Islet precursor cell (in vitro differentiated cells): ENCODE data around the gene CTF1.

Source experiments
- DNase-seq: peaks from one replicate; pipeline ENCODE4 v3.0.0-alpha.2; 2018

CTF1 gene

GRCh38 chr16:30912794-30913412 is 16.5 kb downstream of the CTF1 start:
- DNase-seq = no peak

- DNase-seq = no peak
Measured at GRCh38 chr16:30914830-30915229, 18.4 kb downstream of the CTF1 start.

- no peak for DNase-seq
Measured at GRCh38 chr16:30918614-30919013, 22.2 kb downstream of the CTF1 start.

GRCh38 chr16:30920891-30921290 is 24.5 kb downstream of the CTF1 start:
- DNase-seq = no peak

GRCh38 chr16:30921459-30921747 is 25.0 kb downstream of the CTF1 start:
- no peak for DNase-seq

GRCh38 chr16:30921748-30922419 is 25.5 kb downstream of the CTF1 start:
- DNase-seq = peak; percentile 97

- peak; percentile 100 for DNase-seq
Measured at GRCh38 chr16:30922420-30922959, 26.1 kb downstream of the CTF1 start.

GRCh38 chr16:30922960-30923535 is 26.6 kb downstream of the CTF1 start:
- DNase-seq = peak; percentile 100

- DNase-seq = no peak
Measured at GRCh38 chr16:30923554-30924075, 27.2 kb downstream of the CTF1 start, which contains the start of gene FBXL19. FBXL19 (plus strand) TSS chr16:30923572; CDS start chr16:30925755, 2,183 bp downstream.

GRCh38 chr16:30924076-30924912 is 27.9 kb downstream of the CTF1 start:
- DNase-seq = peak; percentile 71

GRCh38 chr16:30924913-30925631 is 28.7 kb downstream of the CTF1 start:
- DNase-seq = no peak

GRCh38 chr16:30925632-30925987 is 29.2 kb downstream of the CTF1 start:
- DNase-seq = no peak

- DNase-seq = no peak
Measured at GRCh38 chr16:30925995-30926811, 29.8 kb downstream of the CTF1 start.

- DNase-seq = no peak
Measured at GRCh38 chr16:30926937-30927788, 30.7 kb downstream of the CTF1 start.

- DNase-seq = peak; percentile 96
Measured at GRCh38 chr16:30927789-30928378, 31.5 kb downstream of the CTF1 start.

GRCh38 chr16:30928390-30928789 is 32.0 kb downstream of the CTF1 start:
- DNase-seq = no peak

- DNase-seq = no peak
Measured at GRCh38 chr16:30929167-30929566, 32.8 kb downstream of the CTF1 start.

GRCh38 chr16:30930160-30930571 is 33.8 kb downstream of the CTF1 start:
- no peak for DNase-seq

GRCh38 chr16:30931068-30931650 is 34.7 kb downstream of the CTF1 start:
- DNase-seq = no peak
